Activated naive CD4-positive, alpha-beta T cell treated with anti-CD3 and anti-CD28 coated beads, Interleukin-2, amount 50 U/mL, for 72 hours (primary cell): ENCODE measurements around the gene GATB. TPM values are rescaled to one million over a fixed set of nuclear protein-coding genes. Genes with fewer than 3 reads are reported as not detected.

Experiments used
- ATAC-seq, 2 donors: fragments of 150-1000 bp; cut with Tn5 transposase; 2 replicates each; pipeline ENCODE4 v1.10.0; 2021; ENCODE audit warnings: mild to moderate bottlenecking in 2 of 2, moderate library complexity in 2 of 2
- DNase-seq, 2 donors: peaks; one replicate each; pipeline ENCODE4 v3.0.0; 2021 to 2022; ENCODE audit warnings: low spot score in 2 of 2
- H3K27ac Mint-ChIP-seq, 2 donors: one replicate each; pipeline ENCODE4 v1.8.0; 2022; ENCODE audit warnings: mild to moderate bottlenecking in 2 of 2, mixed read lengths in 2 of 2
- H3K36me3 Mint-ChIP-seq, 2 donors: one replicate each; pipeline ENCODE4 v1.8.0; 2022; ENCODE audit warnings: mixed read lengths in 2 of 2
- H3K9me3 Mint-ChIP-seq, 2 donors: one replicate each; pipeline ENCODE4 v1.8.0; 2022; ENCODE audit warnings: mixed read lengths in 2 of 2
- total RNA-seq, 2 donors: library from RNA; stranded (reverse); gene quantifications; one replicate each; pipeline ENCODE4 v1.2.3, GENCODE V29; 2022

The GATB gene
- total RNA-seq, 2 donors from 2014 or later: 23.0 to 30.1 TPM

- ATAC-seq (no peak), DNase-seq (no peak)
- Mint-ChIP-seq H3K9me3 (no peaks in the 10 kb centered on the region), H3K36me3 (no peaks in the 10 kb centered on the region), H3K27ac (no peak overlapping the region)
Observed at GRCh38 chr4:151677193-151677592, 83.6 kb downstream of the GATB start.

GRCh38 chr4:151676301-151676700, 84.5 kb downstream of the GATB start:
- ATAC-seq: no peak
- H3K27ac Mint-ChIP-seq: peak overlapping the region in 1 of 2 donors; percentile 16
- no peak for DNase-seq
- H3K9me3 Mint-ChIP-seq: no peaks in the 10 kb centered on the region
- H3K36me3 Mint-ChIP-seq: no peaks in the 10 kb centered on the region

- no peak for DNase-seq
- Mint-ChIP-seq H3K27ac (no peak overlapping the region), H3K9me3 (no peaks in the 10 kb centered on the region), H3K36me3 (no peaks in the 10 kb centered on the region)
- ATAC-seq: no peak
Observed at GRCh38 chr4:151675411-151675971, 85.3 kb downstream of the GATB start.

- ATAC-seq: no peak
- no peak for DNase-seq
- no peaks in the 10 kb centered on the region for H3K36me3 Mint-ChIP-seq
- H3K27ac Mint-ChIP-seq: no peak overlapping the region
- no peaks in the 10 kb centered on the region for H3K9me3 Mint-ChIP-seq
Observed at GRCh38 chr4:151674804-151675391, 85.9 kb downstream of the GATB start.

GRCh38 chr4:151673908-151674520, 86.8 kb downstream of the GATB start:
- DNase-seq: no peak
- H3K9me3 Mint-ChIP-seq: no peaks in the 10 kb centered on the region
- H3K36me3 Mint-ChIP-seq: no peaks in the 10 kb centered on the region
- ATAC-seq: no peak
- no peak overlapping the region for H3K27ac Mint-ChIP-seq

- Mint-ChIP-seq H3K36me3 (no peaks in the 10 kb centered on the region), H3K27ac (no peak overlapping the region), H3K9me3 (no peaks in the 10 kb centered on the region)
- no peak for ATAC-seq
- no peak for DNase-seq
Observed at GRCh38 chr4:151672996-151673395, 87.8 kb downstream of the GATB start.

GRCh38 chr4:151671541-151672059, 89.2 kb downstream of the GATB start:
- DNase-seq (no peak), ATAC-seq (no peak)
- Mint-ChIP-seq H3K36me3 (no peaks in the 10 kb centered on the region), H3K27ac (no peak overlapping the region), H3K9me3 (no peaks in the 10 kb centered on the region)

- no peaks in the 10 kb centered on the region for H3K36me3 Mint-ChIP-seq
- no peak for DNase-seq
- no peak for ATAC-seq
- H3K9me3 Mint-ChIP-seq: no peaks in the 10 kb centered on the region
- H3K27ac Mint-ChIP-seq: no peak overlapping the region
Observed at GRCh38 chr4:151670843-151671242, 90.0 kb downstream of the GATB start.

- no peaks in the 10 kb centered on the region for H3K9me3 Mint-ChIP-seq
- ATAC-seq (no peak), DNase-seq (no peak)
- no peak overlapping the region for H3K27ac Mint-ChIP-seq
- H3K36me3 Mint-ChIP-seq: no peaks in the 10 kb centered on the region
Observed at GRCh38 chr4:151669990-151670389, 90.8 kb downstream of the GATB start.

GRCh38 chr4:151668689-151669402, 92.0 kb downstream of the GATB start:
- no peaks in the 10 kb centered on the region for H3K36me3 Mint-ChIP-seq
- H3K9me3 Mint-ChIP-seq: no peaks in the 10 kb centered on the region
- H3K27ac Mint-ChIP-seq: no peak overlapping the region
- no peak for ATAC-seq
- no peak for DNase-seq

GRCh38 chr4:151667666-151668065, 93.1 kb downstream of the GATB start:
- ATAC-seq: no peak
- Mint-ChIP-seq H3K36me3 (no peaks in the 10 kb centered on the region), H3K9me3 (no peaks in the 10 kb centered on the region), H3K27ac (no peak overlapping the region)
- DNase-seq: no peak

- no peaks in the 10 kb centered on the region for H3K9me3 Mint-ChIP-seq
- no peak for DNase-seq
- ATAC-seq: no peak
- no peak overlapping the region for H3K27ac Mint-ChIP-seq
- H3K36me3 Mint-ChIP-seq: no peaks in the 10 kb centered on the region
Observed at GRCh38 chr4:151667048-151667447, 93.8 kb downstream of the GATB start.

- no peaks in the 10 kb centered on the region for H3K36me3 Mint-ChIP-seq
- H3K27ac Mint-ChIP-seq: no peak overlapping the region
- DNase-seq (no peak), ATAC-seq (no peak)
- H3K9me3 Mint-ChIP-seq: no peaks in the 10 kb centered on the region
Observed at GRCh38 chr4:151666501-151666900, 94.3 kb downstream of the GATB start.

- ATAC-seq (no peak), DNase-seq (no peak)
- Mint-ChIP-seq H3K36me3 (no peaks in the 10 kb centered on the region), H3K27ac (no peak overlapping the region), H3K9me3 (no peaks in the 10 kb centered on the region)
Observed at GRCh38 chr4:151665785-151666127, 95.1 kb downstream of the GATB start.

- ATAC-seq: no peak
- Mint-ChIP-seq H3K36me3 (peaks cover 0 to 1% of the 10 kb centered on the region in 2 donors), H3K9me3 (peaks cover 0 to 2% of the 10 kb centered on the region in 2 donors), H3K27ac (no peak overlapping the region)
- DNase-seq: no peak
Observed at GRCh38 chr4:151665022-151665784, 95.6 kb downstream of the GATB start.

GRCh38 chr4:151664289-151664688, 96.5 kb downstream of the GATB start:
- Mint-ChIP-seq H3K27ac (no peak overlapping the region), H3K9me3 (peaks cover 0 to 10% of the 10 kb centered on the region in 2 donors), H3K36me3 (peaks cover 4 to 9% of the 10 kb centered on the region in 2 donors)
- ATAC-seq: no peak
- DNase-seq: no peak

- ATAC-seq: no peak
- no peak overlapping the region for H3K27ac Mint-ChIP-seq
- H3K36me3 Mint-ChIP-seq: peaks cover 4 to 9% of the 10 kb centered on the region in 2 donors
- no peak for DNase-seq
- H3K9me3 Mint-ChIP-seq: peaks cover 3 to 12% of the 10 kb centered on the region in 2 donors
Observed at GRCh38 chr4:151663109-151663508, 97.7 kb downstream of the GATB start.
